Right lobe of liver (tissue), 6 donors: ENCODE measurements around the gene SUCLA2. TPM values are rescaled to one million over a fixed set of nuclear protein-coding genes. Genes with fewer than 3 reads are reported as not detected.
A peak's percentile ranks its signal among the peaks of the same experiment; 100 is the strongest.

Experiments
- ATAC-seq, 4 donors: fragments of 200-7000 bp; cut with Tn5 transposase; one replicate each; pipeline ENCODE4 v1.9.1; 2020; ENCODE audit warnings: mild to moderate bottlenecking in 4 of 4, moderate library complexity in 4 of 4
- DNase-seq, 3 donors: peaks; one replicate each; pipeline ENCODE4 v3.0.0-alpha.2; 2020
- H3K27ac ChIP-seq, 3 donors: fragments of 200-600 bp; one replicate each; pipeline ENCODE4 v1.8.0; 2022
- H3K27me3 ChIP-seq, 2 donors: fragments of 200-600 bp; one replicate each; pipeline ENCODE4 v1.8.0; 2022
- H3K36me3 ChIP-seq, 4 donors: fragments of 200-600 bp; sonication (generic) in 1 of 4; one replicate each; pipeline versions ENCODE4 v1.5.1 to v1.8.0; 2017 to 2022; ENCODE audit warnings: control low read depth in 1 of 4
- H3K4me1 ChIP-seq, 4 donors: fragments of 200-600 bp; sonication (generic) in 1 of 4; one replicate each; pipeline versions ENCODE4 v1.5.1 to v1.8.0; 2017 to 2022; ENCODE audit warnings: control low read depth in 1 of 4
- H3K4me3 ChIP-seq, 3 donors: fragments of 200-600 bp; one replicate each; pipeline ENCODE4 v1.8.0; 2022
- H3K9me3 ChIP-seq, 4 donors: fragments of 200-600 bp; sonication (generic) in 1 of 4; one replicate each; pipeline versions ENCODE4 v1.5.1 to v1.8.0; 2017 to 2022; ENCODE audit warnings: control low read depth in 1 of 4
- POLR2A ChIP-seq: fragments of 450-650 bp; IDR thresholded peaks from one replicate; pipeline ENCODE4 v1.6.1; 2017; ENCODE audit warnings: antibody characterized with exemption, mild to moderate bottlenecking
- WGBS: methylation state at CpG from one replicate; pipeline ENCODE4 v1.1.6; 2018; ENCODE audit warnings: low coverage, low lambda C conversion rate; ENCODE audit not compliant: insufficient coverage; ENCODE audit errors: missing lambda C conversion rate; 5-methylcytosine and 5-hydroxymethylcytosine counted together
- intact Hi-C, 2 donors: fragments of 100-400 bp; cut with DNase I; formaldehyde crosslinking; loops; one replicate each; pipeline versions ENCODE4 v1.11.2 to v1.14.1; 2022
- total RNA-seq, 6 experiments: library from RNA; depleted of rRNA in 2 of 6; stranded (reverse); fragments of >200 nt in 2 of 6; fragmentation: NEBNext Ultra II Directional in 3 of 6; extraction: Animal tissue kit (Norgen Biotek cat#: 25700) in 3 of 6; gene quantifications; one replicate each; pipeline versions ENCODE4 v1.1.0 to v1.2.4, GENCODE V29; 2016 to 2023
- TF ChIP-seq, protein P1 (sequence below), 4 donors: fragments of 200-600 bp in 3 of 4; fragments of 450-650 bp in 1 of 4; IDR thresholded peaks; one replicate each; pipeline versions ENCODE4 v1.5.1 to v1.8.0; 2016 to 2022; ENCODE audit warnings: antibody characterized with exemption in 4 of 4, mild to moderate bottlenecking in 2 of 4
- donor health status: DM: no; HTN: yes; CAD: no.
- donor health status: DM: no; HTN: no; CAD: no.
- donor health status: DM: no; HTN: no; CAD: no.
- donor health status: DM: no; HTN: yes; CAD: no.
- donor health status: DM: no; HTN: yes; CAD: no.

Gene SUCLA2
- total RNA-seq, 6 experiments from 2014 or later, result 16.0 to 35.8 (median 19.8) TPM

DNA sequence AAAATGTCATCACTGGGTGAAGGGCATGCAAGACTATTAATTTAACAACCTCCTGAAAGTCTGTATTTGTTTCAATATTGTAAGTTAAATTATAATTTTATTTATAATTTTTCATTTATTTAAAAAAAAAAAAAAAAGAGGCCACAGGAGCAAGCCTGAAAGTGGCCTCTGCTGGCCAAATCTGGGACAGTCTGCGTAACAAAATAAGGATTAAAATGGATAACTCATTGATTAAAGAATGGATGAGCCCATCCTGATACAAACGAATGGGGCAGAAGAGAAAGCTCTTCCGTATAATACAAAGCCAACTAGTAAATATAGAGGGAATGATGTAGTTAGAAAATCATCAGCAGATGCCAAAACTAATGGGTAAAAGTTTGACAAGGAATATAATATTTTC lies 36.2 kb downstream of the SUCLA2 start:
- ATAC-seq (no peak), DNase-seq (no peak)
- no peaks in the 10 kb centered on the region for H3K9me3 ChIP-seq
- H3K27ac ChIP-seq, result no peak overlapping the region
- H3K36me3 ChIP-seq, result peaks cover 0 to 24% (median 5%) of the 10 kb centered on the region in 4 donors
- intact Hi-C loops, result no loop called here
- no peak overlapping the region for H3K4me3 ChIP-seq
- no peaks in the 10 kb centered on the region for H3K27me3 ChIP-seq
- TF ChIP-seq, protein P1, sequence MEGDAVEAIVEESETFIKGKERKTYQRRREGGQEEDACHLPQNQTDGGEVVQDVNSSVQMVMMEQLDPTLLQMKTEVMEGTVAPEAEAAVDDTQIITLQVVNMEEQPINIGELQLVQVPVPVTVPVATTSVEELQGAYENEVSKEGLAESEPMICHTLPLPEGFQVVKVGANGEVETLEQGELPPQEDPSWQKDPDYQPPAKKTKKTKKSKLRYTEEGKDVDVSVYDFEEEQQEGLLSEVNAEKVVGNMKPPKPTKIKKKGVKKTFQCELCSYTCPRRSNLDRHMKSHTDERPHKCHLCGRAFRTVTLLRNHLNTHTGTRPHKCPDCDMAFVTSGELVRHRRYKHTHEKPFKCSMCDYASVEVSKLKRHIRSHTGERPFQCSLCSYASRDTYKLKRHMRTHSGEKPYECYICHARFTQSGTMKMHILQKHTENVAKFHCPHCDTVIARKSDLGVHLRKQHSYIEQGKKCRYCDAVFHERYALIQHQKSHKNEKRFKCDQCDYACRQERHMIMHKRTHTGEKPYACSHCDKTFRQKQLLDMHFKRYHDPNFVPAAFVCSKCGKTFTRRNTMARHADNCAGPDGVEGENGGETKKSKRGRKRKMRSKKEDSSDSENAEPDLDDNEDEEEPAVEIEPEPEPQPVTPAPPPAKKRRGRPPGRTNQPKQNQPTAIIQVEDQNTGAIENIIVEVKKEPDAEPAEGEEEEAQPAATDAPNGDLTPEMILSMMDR (IDR thresholded peaks at IDR 0.05), result no peak
- TF ChIP-seq POLR2A, result no peak
- no peaks in the 10 kb centered on the region for H3K4me1 ChIP-seq
- 98% methylated on average over 3 of the region's 3 CpGs for WGBS

DNA sequence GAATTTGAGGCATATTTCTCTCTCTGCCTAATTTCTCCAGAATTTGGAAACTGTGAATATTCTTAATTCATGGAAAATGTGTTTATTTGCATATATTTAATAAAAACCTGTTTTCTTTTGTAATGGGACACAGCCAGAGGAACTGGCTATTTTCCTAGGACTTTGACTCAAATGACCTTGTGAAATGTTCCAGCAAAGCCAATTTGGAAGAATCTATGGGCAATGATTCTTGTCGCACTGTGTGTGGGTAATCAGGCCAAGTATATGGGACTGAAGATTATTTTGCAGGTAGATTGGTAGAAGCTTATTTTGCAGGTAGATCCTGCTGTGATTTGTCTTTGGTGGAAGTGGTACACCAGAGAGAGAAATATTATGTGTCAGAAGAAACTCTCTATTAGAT lies 38.8 kb downstream of the SUCLA2 start:
- peaks cover 0 to 10% (median 5%) of the 10 kb centered on the region in 4 donors for H3K36me3 ChIP-seq
- intact Hi-C loops, result no loop called here
- TF ChIP-seq POLR2A, result no peak
- TF ChIP-seq, protein P1 (IDR thresholded peaks at IDR 0.05), result no peak
- ATAC-seq (peak in 1 of 4 donors; percentile 63), DNase-seq (no peak)
- 55% methylated on average over 1 of the region's 1 CpG for WGBS
- no peaks in the 10 kb centered on the region for H3K9me3 ChIP-seq
- no peaks in the 10 kb centered on the region for H3K27me3 ChIP-seq
- no peaks in the 10 kb centered on the region for H3K4me1 ChIP-seq
- H3K27ac ChIP-seq, result no peak overlapping the region
- no peak overlapping the region for H3K4me3 ChIP-seq

DNA sequence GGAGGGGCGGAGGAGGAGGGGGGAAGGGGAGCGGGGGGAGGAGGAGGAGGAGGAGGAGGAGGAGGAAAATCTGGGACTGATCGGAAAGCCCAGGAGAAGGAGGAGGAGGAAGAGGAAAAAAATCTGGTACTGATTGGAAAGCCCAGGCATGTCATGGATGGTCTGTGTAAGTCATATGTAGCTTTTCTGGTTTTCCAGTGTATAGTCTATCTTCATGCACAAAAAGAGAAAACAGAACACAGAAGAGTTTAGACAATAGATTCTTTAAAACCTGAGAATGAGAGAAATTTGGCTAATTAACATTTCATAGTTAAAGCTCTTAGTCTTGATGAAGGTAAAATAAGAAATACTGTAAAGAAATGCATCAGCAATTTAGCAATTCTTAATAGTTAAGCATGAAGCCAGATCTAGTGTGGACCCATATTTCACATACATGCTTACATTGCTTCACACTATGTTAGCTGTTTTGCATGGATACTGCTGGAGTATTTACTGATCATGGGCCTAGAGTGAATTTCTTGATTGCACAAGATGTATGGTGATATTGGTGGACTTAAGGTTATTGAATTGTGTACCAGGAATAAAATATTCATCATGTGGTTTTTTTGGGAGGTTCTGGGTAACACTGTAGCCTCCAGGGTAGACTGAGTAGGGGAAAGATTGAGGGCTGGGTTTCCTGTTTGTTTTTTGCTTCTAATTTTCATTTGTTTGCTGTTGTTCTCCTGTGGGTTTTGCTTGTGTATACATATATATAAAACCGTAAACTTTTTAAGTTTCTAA lies 41.4 kb downstream of the SUCLA2 start:
- 87% methylated on average over 4 of the region's 4 CpGs for WGBS
- ATAC-seq (no peak), DNase-seq (no peak)
- intact Hi-C loops, result no loop called here
- no peak for TF ChIP-seq POLR2A
- TF ChIP-seq, protein P1 (IDR thresholded peaks at IDR 0.05), result no peak
- H3K27ac ChIP-seq, result no peak overlapping the region
- H3K9me3 ChIP-seq, result no peaks in the 10 kb centered on the region
- no peaks in the 10 kb centered on the region for H3K4me1 ChIP-seq
- H3K27me3 ChIP-seq, result no peaks in the 10 kb centered on the region
- H3K36me3 ChIP-seq, result peaks cover 0 to 5% (median 2%) of the 10 kb centered on the region in 4 donors
- no peak overlapping the region for H3K4me3 ChIP-seq

DNA sequence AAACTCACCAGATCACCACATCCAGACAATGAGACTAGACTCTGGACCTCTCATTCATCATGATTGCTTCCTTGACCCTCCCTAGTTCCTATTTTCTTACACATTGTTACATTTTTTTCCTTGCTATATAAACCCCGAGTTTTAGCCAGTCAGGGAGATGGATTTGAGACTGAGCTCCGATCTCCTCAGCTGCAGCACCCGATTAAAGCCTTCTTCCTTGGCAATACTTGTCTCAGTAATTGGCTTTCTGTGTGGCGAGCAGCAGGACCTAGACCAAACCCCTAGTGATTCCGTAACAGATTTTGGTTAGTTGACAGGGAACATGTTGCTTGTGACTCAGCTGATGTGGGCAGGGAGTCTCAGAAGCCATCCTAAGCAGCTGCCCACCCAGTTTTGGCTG lies 44.0 kb downstream of the SUCLA2 start:
- no peak for DNase-seq
- H3K36me3 ChIP-seq, result peaks cover 0 to 8% (median 0%) of the 10 kb centered on the region in 4 donors
- no peak for ATAC-seq

More for the DNA sequence above, 44.0 kb downstream of the SUCLA2 start:
- no peak overlapping the region for H3K4me3 ChIP-seq
- intact Hi-C loops, result no loop called here
- 86% methylated on average over 2 of the region's 5 CpGs for WGBS
- H3K4me1 ChIP-seq, result no peaks in the 10 kb centered on the region
- H3K27ac ChIP-seq, result no peak overlapping the region
- H3K27me3 ChIP-seq, result no peaks in the 10 kb centered on the region
- H3K9me3 ChIP-seq, result no peaks in the 10 kb centered on the region
- TF ChIP-seq, protein P1 (IDR thresholded peaks at IDR 0.05), result no peak
- no peak for TF ChIP-seq POLR2A
